ENCODE measurements around the gene ANAPC4.

ANAPC4 gene

GRCh38 chr4:25433966-25434827, 57.1 kb downstream of the ANAPC4 start:
- no peak for DNase-seq

- DNase-seq, result no peak
Observed at GRCh38 chr4:25437926-25438325, 60.9 kb downstream of the ANAPC4 start.

- peak; percentile 41 for DNase-seq
Observed at GRCh38 chr4:25439918-25440477, 62.9 kb downstream of the ANAPC4 start.

GRCh38 chr4:25440478-25441030, 63.5 kb downstream of the ANAPC4 start:
- no peak for DNase-seq

- DNase-seq, result peak; percentile 25
Observed at GRCh38 chr4:25441519-25442117, 64.6 kb downstream of the ANAPC4 start.

- no peak for DNase-seq
Observed at GRCh38 chr4:25442863-25443307, 65.8 kb downstream of the ANAPC4 start.

GRCh38 chr4:25443851-25444250, 66.8 kb downstream of the ANAPC4 start:
- no peak for DNase-seq

- no peak for DNase-seq
Observed at GRCh38 chr4:25446611-25447010, 69.5 kb downstream of the ANAPC4 start.

GRCh38 chr4:25448379-25449109, 71.5 kb downstream of the ANAPC4 start:
- DNase-seq, result no peak

GRCh38 chr4:25449270-25449669, 72.2 kb downstream of the ANAPC4 start:
- DNase-seq, result no peak

GRCh38 chr4:25449688-25450087, 72.6 kb downstream of the ANAPC4 start:
- no peak for DNase-seq

- DNase-seq, result no peak
Observed at GRCh38 chr4:25450491-25450901, 73.4 kb downstream of the ANAPC4 start.

GRCh38 chr4:25451676-25452075, 74.6 kb downstream of the ANAPC4 start:
- DNase-seq, result no peak

- no peak for DNase-seq
Observed at GRCh38 chr4:25452081-25452480, 75.0 kb downstream of the ANAPC4 start.

- DNase-seq, result no peak
Observed at GRCh38 chr4:25454476-25454875, 77.4 kb downstream of the ANAPC4 start.

GRCh38 chr4:25457053-25457715, 80.1 kb downstream of the ANAPC4 start:
- no peak for DNase-seq

- DNase-seq, result no peak
Observed at GRCh38 chr4:25466966-25467697, 90.1 kb downstream of the ANAPC4 start.

- DNase-seq, result no peak
Observed at GRCh38 chr4:25467843-25468242, 90.8 kb downstream of the ANAPC4 start.

Data from right kidney (tissue), 1 donor.